B cell (primary cell): Measurements from ENCODE around the gene PCNX3.

Source experiments
- EZH2 ChIP-seq: IDR thresholded peaks from 2 replicates; pipeline ENCODE4 v1.6.1; 2012; ENCODE audit warnings: borderline replicate concordance, low read depth, mild to moderate bottlenecking, moderate library complexity, low read length; ENCODE audit not compliant: insufficient read depth, poor library complexity, severe bottlenecking
- TF ChIP-seq, protein P1 (sequence below): fragments of 200-600 bp; IDR thresholded peaks from one replicate; pipeline ENCODE4 v1.8.0; 2022; ENCODE audit warnings: antibody characterized with exemption, mild to moderate bottlenecking

DNA sequence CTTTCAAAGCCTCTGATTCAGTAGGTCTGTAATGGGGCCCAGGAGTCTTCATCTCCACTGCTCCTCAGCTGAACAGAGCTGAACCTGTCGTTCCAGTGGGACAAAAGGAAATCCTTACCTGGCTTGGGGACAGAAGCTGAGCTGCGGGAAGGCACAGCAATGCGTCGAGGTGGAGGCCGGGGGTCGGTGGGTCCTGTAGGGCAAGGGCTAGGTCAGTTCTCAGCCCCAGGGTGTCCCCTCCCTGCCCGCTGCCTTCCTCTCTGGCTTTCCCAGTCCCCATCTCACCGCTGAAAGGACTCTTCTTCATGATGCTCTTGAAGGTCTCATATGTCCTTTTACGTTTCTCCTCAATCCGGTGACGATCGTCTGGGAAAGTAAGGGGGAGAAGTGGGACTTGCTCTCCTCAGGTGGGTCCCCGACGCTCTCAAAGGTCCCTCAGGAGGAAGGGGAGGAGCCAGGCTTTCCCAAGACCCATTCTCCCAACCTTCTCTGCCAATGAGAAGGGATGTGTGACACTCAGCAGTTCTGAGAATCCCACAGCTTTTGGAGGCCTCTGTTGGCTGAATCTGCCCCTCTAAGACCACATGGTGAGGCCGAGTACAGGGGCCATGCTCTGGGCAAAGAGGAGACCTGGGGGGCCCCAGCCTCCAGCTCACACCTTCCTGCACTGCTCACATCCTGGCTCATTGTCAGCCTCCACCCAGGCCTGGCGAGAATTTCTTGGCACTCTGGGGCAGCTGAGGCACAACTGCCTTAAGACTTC lies 40.2 kb downstream of the PCNX3 start:
- TF ChIP-seq, protein P1, sequence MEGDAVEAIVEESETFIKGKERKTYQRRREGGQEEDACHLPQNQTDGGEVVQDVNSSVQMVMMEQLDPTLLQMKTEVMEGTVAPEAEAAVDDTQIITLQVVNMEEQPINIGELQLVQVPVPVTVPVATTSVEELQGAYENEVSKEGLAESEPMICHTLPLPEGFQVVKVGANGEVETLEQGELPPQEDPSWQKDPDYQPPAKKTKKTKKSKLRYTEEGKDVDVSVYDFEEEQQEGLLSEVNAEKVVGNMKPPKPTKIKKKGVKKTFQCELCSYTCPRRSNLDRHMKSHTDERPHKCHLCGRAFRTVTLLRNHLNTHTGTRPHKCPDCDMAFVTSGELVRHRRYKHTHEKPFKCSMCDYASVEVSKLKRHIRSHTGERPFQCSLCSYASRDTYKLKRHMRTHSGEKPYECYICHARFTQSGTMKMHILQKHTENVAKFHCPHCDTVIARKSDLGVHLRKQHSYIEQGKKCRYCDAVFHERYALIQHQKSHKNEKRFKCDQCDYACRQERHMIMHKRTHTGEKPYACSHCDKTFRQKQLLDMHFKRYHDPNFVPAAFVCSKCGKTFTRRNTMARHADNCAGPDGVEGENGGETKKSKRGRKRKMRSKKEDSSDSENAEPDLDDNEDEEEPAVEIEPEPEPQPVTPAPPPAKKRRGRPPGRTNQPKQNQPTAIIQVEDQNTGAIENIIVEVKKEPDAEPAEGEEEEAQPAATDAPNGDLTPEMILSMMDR: no peak
- no peak for TF ChIP-seq EZH2
